Common myeloid progenitor, CD34-positive (primary cell): ENCODE data around the gene TYRO3.
A peak's percentile ranks its signal among the peaks of the same experiment; 100 is the strongest.

Experiments
- CTCF ChIA-PET: fragments of 350-600 bp; sonication (Branson Sonifier 250); formaldehyde crosslinking; loops from one replicate; lab custom pipeline; 2021; ENCODE audit warnings: antibody characterized with exemption; lab: Charles Lee
- POLR2A ChIA-PET: fragments of 350-600 bp; sonication (Branson Sonifier 250); formaldehyde crosslinking; loops from one replicate; lab custom pipeline; 2021; ENCODE audit warnings: antibody characterized with exemption; lab: Charles Lee
- DNase-seq, 3 donors: peaks; one replicate each; pipeline versions ENCODE4 v3.0.0 to v3.0.0-alpha.2; 2013
- H3K27ac ChIP-seq, 2 experiments: 1 replicate in 1 of 2; 2 replicates in 1 of 2; pipeline ENCODE4 v1.7.0; 2013; ENCODE audit warnings: inconsistent platforms in 2 of 2, low read length in 2 of 2, mild to moderate bottlenecking in 2 of 2, low read depth in 1 of 2, moderate library complexity in 1 of 2; ENCODE audit not compliant: severe bottlenecking in 2 of 2, insufficient read depth in 1 of 2, poor library complexity in 1 of 2
- H3K27me3 ChIP-seq, 5 experiments: replicated peaks in 2 of 5; 1 replicate in 3 of 5; 2 replicates in 2 of 5; pipeline versions ENCODE4 v1.6.1 to v1.7.0; 2013; ENCODE audit warnings: low read length in 4 of 5, mild to moderate bottlenecking in 2 of 5, moderate library complexity in 2 of 5, inconsistent platforms in 1 of 5; ENCODE audit not compliant: insufficient read depth in 5 of 5, control insufficient read depth in 4 of 5
- H3K36me3 ChIP-seq, 4 experiments: 1 replicate in 2 of 4; 2 replicates in 2 of 4; pipeline versions ENCODE4 v1.6.1 to v1.7.0; 2013; ENCODE audit warnings: low read length in 3 of 4, control low read depth in 1 of 4, mild to moderate bottlenecking in 1 of 4; ENCODE audit not compliant: control insufficient read depth in 4 of 4, insufficient read depth in 4 of 4
- H3K4me1 ChIP-seq, 4 experiments: 1 replicate in 3 of 4; 2 replicates in 1 of 4; pipeline versions ENCODE4 v1.6.1 to v1.7.1; 2013; ENCODE audit warnings: low read length in 3 of 4, mild to moderate bottlenecking in 3 of 4, control low read depth in 1 of 4, inconsistent platforms in 1 of 4, moderate library complexity in 1 of 4; ENCODE audit not compliant: control insufficient read depth in 4 of 4, insufficient read depth in 4 of 4; ENCODE audit errors: control extremely low read depth in 1 of 4
- H3K4me3 ChIP-seq, 7 experiments: 1 replicate in 4 of 7; 2 replicates in 3 of 7; pipeline versions ENCODE4 v1.5.1 to v1.7.0; 2013; ENCODE audit warnings: mild to moderate bottlenecking in 7 of 7, low read length in 6 of 7, moderate library complexity in 6 of 7, inconsistent platforms in 2 of 7, low read depth in 2 of 7, control low read depth in 1 of 7; ENCODE audit not compliant: insufficient read depth in 4 of 7, control insufficient read depth in 1 of 7; ENCODE audit errors: extremely low read depth in 1 of 7
- H3K9me3 ChIP-seq, 5 experiments: 1 replicate in 4 of 5; 2 replicates in 1 of 5; pipeline versions ENCODE4 v1.6.1 to v1.7.1; 2013; ENCODE audit warnings: low read length in 4 of 5, mild to moderate bottlenecking in 2 of 5, inconsistent platforms in 1 of 5, low read depth in 1 of 5, moderate library complexity in 1 of 5; ENCODE audit not compliant: control insufficient read depth in 4 of 5, insufficient read depth in 2 of 5; ENCODE audit errors: control extremely low read depth in 1 of 5
- WGBS: methylation state at CpG from one replicate; pipeline ENCODE4 v1.1.5; 2013; ENCODE audit not compliant: insufficient coverage; 5-methylcytosine and 5-hydroxymethylcytosine counted together

TYRO3 gene

GRCh38 chr15:41550066-41550775 is 8.8 kb upstream of the TYRO3 start:
- Histone ChIP-seq H3K36me3 (no peaks in the 10 kb centered on the region), H3K27ac (no peak overlapping the region), H3K4me1 (peaks cover 0 to 8% (median 3%) of the 10 kb centered on the region in 4 experiments), H3K4me3 (no peak overlapping the region), H3K27me3 (no peaks in the 10 kb centered on the region), H3K9me3 (no peaks in the 10 kb centered on the region)
- ChIA-PET CTCF (interaction anchor here (1.5 kb wide), 2 partner anchors 12 to 41 kb away, joined by 3 read pairs; no protein-coding TSS in a partner anchor), POLR2A (no interaction called here)
- WGBS = 90% methylated on average over 6 of the region's 9 CpGs
- no peak for DNase-seq

- POLR2A ChIA-PET = no interaction called here
These were observed 5.3 kb upstream of the TYRO3 start for GRCh38 chr15:41553731-41554130.

GRCh38 chr15:41554343-41554742 is 4.7 kb upstream of the TYRO3 start:
- no peaks in the 10 kb centered on the region for H3K27me3 ChIP-seq
- no peak overlapping the region for H3K4me3 ChIP-seq
- H3K27ac ChIP-seq = no peak overlapping the region
- ChIA-PET POLR2A (no interaction called here), CTCF (interaction anchor here (1.6 kb wide), 1 partner anchor 258 kb away, joined by 3 read pairs; no protein-coding TSS in a partner anchor)
- H3K9me3 ChIP-seq = no peaks in the 10 kb centered on the region
- 82% methylated on average over 5 of the region's 5 CpGs for WGBS
- H3K36me3 ChIP-seq = no peaks in the 10 kb centered on the region
- peak in 2 of 3 donors; percentile 31 to 38 for DNase-seq
- H3K4me1 ChIP-seq = peaks cover 4 to 25% (median 19%) of the 10 kb centered on the region in 4 experiments

More at GRCh38 chr15:41553731-41554130, 5.3 kb upstream of the TYRO3 start:
- no CpG with 5 or more reads among the region's 1 CpG for WGBS
- Histone ChIP-seq H3K27ac (no peak overlapping the region), H3K27me3 (no peaks in the 10 kb centered on the region), H3K4me1 (peaks cover 4 to 25% (median 17%) of the 10 kb centered on the region in 4 experiments), H3K36me3 (no peaks in the 10 kb centered on the region), H3K9me3 (no peaks in the 10 kb centered on the region), H3K4me3 (no peak overlapping the region)
- CTCF ChIA-PET = interaction anchor here (1.6 kb wide), 1 partner anchor 258 kb away, joined by 3 read pairs; no protein-coding TSS in a partner anchor
- no peak for DNase-seq

GRCh38 chr15:41554915-41555314 is 4.1 kb upstream of the TYRO3 start:
- peaks cover 0 to 4% (median 3%) of the 10 kb centered on the region in 5 experiments for H3K27me3 ChIP-seq
- peaks cover 4 to 31% (median 25%) of the 10 kb centered on the region in 4 experiments for H3K4me1 ChIP-seq
- no peak for DNase-seq
- no peaks in the 10 kb centered on the region for H3K36me3 ChIP-seq
- 73% methylated on average over 3 of the region's 3 CpGs for WGBS
- POLR2A ChIA-PET = no interaction called here
- CTCF ChIA-PET = interaction anchor here (1.6 kb wide), 1 partner anchor 257 kb away, joined by 3 read pairs; no protein-coding TSS in a partner anchor
- no peak overlapping the region for H3K4me3 ChIP-seq
- H3K9me3 ChIP-seq = no peaks in the 10 kb centered on the region
- no peak overlapping the region for H3K27ac ChIP-seq

GRCh38 chr15:41556677-41557076 is 2.3 kb upstream of the TYRO3 start:
- H3K36me3 ChIP-seq = peaks cover 0 to 3% (median 0%) of the 10 kb centered on the region in 4 experiments
- no peak overlapping the region for H3K4me3 ChIP-seq
- no peaks in the 10 kb centered on the region for H3K9me3 ChIP-seq
- H3K27ac ChIP-seq = no peak overlapping the region
- H3K4me1 ChIP-seq = peaks cover 4 to 38% (median 28%) of the 10 kb centered on the region in 4 experiments
- DNase-seq = no peak
- CTCF ChIA-PET = interaction anchor here (0.6 to 2.6 kb wide), 8 partner anchors 10 to 702 kb away, joined by 3 to 14 read pairs (median 3); partner anchors contain the start of gene RPAP1
- POLR2A ChIA-PET = interaction anchor here (0.6 kb wide), 1 partner anchor 177 kb away, joined by 3 read pairs; no protein-coding TSS in a partner anchor
- 80% methylated on average over 5 of the region's 5 CpGs for WGBS
- H3K27me3 ChIP-seq = peaks cover 0 to 13% (median 4%) of the 10 kb centered on the region in 5 experiments

- CTCF ChIA-PET = interaction anchor here (0.8 to 2.6 kb wide), 21 partner anchors 11 to 347 kb away, joined by 3 to 14 read pairs (median 4); partner anchors contain the start of genes LTK and RPAP1
- POLR2A ChIA-PET = no interaction called here
- Histone ChIP-seq H3K4me3 (peak overlapping the region in 5 of 7 experiments; percentile 33 to 75 (median 70)), H3K36me3 (peaks cover 0 to 9% (median 0%) of the 10 kb centered on the region in 4 experiments), H3K27ac (no peak overlapping the region), H3K4me1 (peaks cover 4 to 38% (median 28%) of the 10 kb centered on the region in 4 experiments), H3K9me3 (no peaks in the 10 kb centered on the region), H3K27me3 (peaks cover 0 to 13% (median 4%) of the 10 kb centered on the region in 5 experiments)
- WGBS = 0% methylated on average over 5 of the region's 7 CpGs
- peak; percentile 82 to 94 (median 90) for DNase-seq
These were observed 1.2 kb upstream of the TYRO3 start for GRCh38 chr15:41557673-41558399.
